GM12873 (cell line): ENCODE results near the gene DEFB118.

Source experiments
- CTCF ChIP-seq: IDR thresholded peaks from 2 replicates; pipeline ENCODE4 v1.5.1; 2012; ENCODE audit warnings: low read depth, mild to moderate bottlenecking, moderate library complexity, low read length, control low read depth; ENCODE audit not compliant: insufficient read depth; ENCODE audit errors: missing control alignments

DEFB118 gene

GRCh38 chr20:31415653-31416052, 47.3 kb downstream of the DEFB118 start:
- no peak for TF ChIP-seq CTCF

GRCh38 chr20:31418307-31418706, 49.9 kb downstream of the DEFB118 start:
- no peak for TF ChIP-seq CTCF
